ENCODE results near the gene PIK3R1. TPM values are rescaled to one million over a fixed set of nuclear protein-coding genes. Genes with fewer than 3 reads are reported as not detected.

The PIK3R1 gene
- total and polyA plus RNA-seq, 3 donors from 2014 or later: 16.9 to 63.7 (median 48.1) TPM

GRCh38 chr5:68252673-68253623 is 37.4 kb downstream of the PIK3R1 start:
- Histone ChIP-seq H3K4me3 (no peak overlapping the region), H3K9me3 (no peaks in the 10 kb centered on the region), H3K27me3 (no peaks in the 10 kb centered on the region), H3K27ac (peak overlapping the region in 1 of 2 donors; percentile 62), H3K4me1 (peaks cover 61% of the 10 kb centered on the region), H3K36me3 (ENCODE audit: low read depth, missing control alignments) (no peaks in the 10 kb centered on the region)
- intact Hi-C loops (cut with DNase I; ENCODE audit: low total_unique reads): loop anchor here (10.0 kb wide), 1 partner anchor 1008 kb away; no protein-coding TSS in a partner anchor
- DNase-seq: peak; percentile 80
- TF ChIP-seq CTCF (IDR thresholded peaks at IDR 0.05) (peak; percentile 53 to 75 (median 69)), POLR2A (IDR thresholded peaks at IDR 0.05) (no peak)
- WGBS, 2 donors: 33 to 50% methylated on average over 6 of the region's 6 CpGs

GRCh38 chr5:68253624-68254585 is 38.3 kb downstream of the PIK3R1 start:
- TF ChIP-seq CTCF (IDR thresholded peaks at IDR 0.05) (no peak), POLR2A (IDR thresholded peaks at IDR 0.05) (no peak)

GRCh38 chr5:68254810-68255209 is 39.3 kb downstream of the PIK3R1 start:
- Histone ChIP-seq H3K36me3 (ENCODE audit: low read depth, missing control alignments) (no peaks in the 10 kb centered on the region), H3K4me3 (no peak overlapping the region), H3K27me3 (no peaks in the 10 kb centered on the region), H3K4me1 (peaks cover 68% of the 10 kb centered on the region), H3K9me3 (no peaks in the 10 kb centered on the region), H3K27ac (peak overlapping the region; percentile 47 to 61)
- WGBS, 2 donors: 38 to 63% methylated on average over 1 of the region's 1 CpG
- TF ChIP-seq CTCF (IDR thresholded peaks at IDR 0.05): no peak
- no peak for TF ChIP-seq POLR2A (IDR thresholded peaks at IDR 0.05)
- intact Hi-C loops (cut with DNase I; ENCODE audit: low total_unique reads): loop anchor here (10.0 kb wide), 1 partner anchor 1010 kb away; no protein-coding TSS in a partner anchor
- no peak for DNase-seq

More at GRCh38 chr5:68253624-68254585, 38.3 kb downstream of the PIK3R1 start:
- intact Hi-C loops (cut with DNase I; ENCODE audit: low total_unique reads): loop anchor here (10.0 kb wide), 1 partner anchor 1009 kb away; no protein-coding TSS in a partner anchor
- Histone ChIP-seq H3K27ac (peak overlapping the region; percentile 47 to 62), H3K4me1 (peaks cover 63% of the 10 kb centered on the region), H3K27me3 (no peaks in the 10 kb centered on the region), H3K4me3 (no peak overlapping the region), H3K36me3 (ENCODE audit: low read depth, missing control alignments) (no peaks in the 10 kb centered on the region), H3K9me3 (no peaks in the 10 kb centered on the region)
- 54 to 56% methylated on average over 6 of the region's 6 CpGs for WGBS, 2 donors
- DNase-seq: no peak

GRCh38 chr5:68255305-68256120 is 40.0 kb downstream of the PIK3R1 start:
- H3K27me3 ChIP-seq: no peaks in the 10 kb centered on the region
- H3K27ac ChIP-seq: peak overlapping the region in 1 of 2 donors; percentile 61
- H3K36me3 ChIP-seq (ENCODE audit: low read depth, missing control alignments): no peaks in the 10 kb centered on the region
- H3K4me3 ChIP-seq: no peak overlapping the region
- peaks cover 63% of the 10 kb centered on the region for H3K4me1 ChIP-seq
- no peak for TF ChIP-seq POLR2A (IDR thresholded peaks at IDR 0.05)
- no peak for TF ChIP-seq CTCF (IDR thresholded peaks at IDR 0.05)
- intact Hi-C loops (cut with DNase I; ENCODE audit: low total_unique reads): loop anchor here (10.0 kb wide), 1 partner anchor 1011 kb away; no protein-coding TSS in a partner anchor
- no peaks in the 10 kb centered on the region for H3K9me3 ChIP-seq
- DNase-seq: no peak
- 59 to 71% methylated on average over 6 of the region's 6 CpGs for WGBS, 2 donors
